Activated CD4-positive, alpha-beta T cell treated with anti-CD3 and anti-CD28 coated beads, Interleukin-2, amount 10 ng/mL, durations not matched to agents 24 days and 14 days (primary cell): ENCODE data around the gene LAYN. TPM values are rescaled to one million over a fixed set of nuclear protein-coding genes. Genes with fewer than 3 reads are reported as not detected.

Experiments
- DNase-seq: peaks from one replicate; pipeline ENCODE4 v3.0.0; 2022
- H3K27ac Mint-ChIP-seq: one replicate; pipeline ENCODE4 v1.8.0; 2022; ENCODE audit warnings: mild to moderate bottlenecking, mixed read lengths
- H3K27me3 Mint-ChIP-seq: one replicate; pipeline ENCODE4 v1.8.0; 2022; ENCODE audit warnings: mixed read lengths
- H3K36me3 Mint-ChIP-seq: one replicate; pipeline ENCODE4 v1.8.0; 2022; ENCODE audit warnings: low read depth, mild to moderate bottlenecking, mixed read lengths
- H3K4me1 Mint-ChIP-seq: one replicate; pipeline ENCODE4 v1.8.0; 2021; ENCODE audit warnings: mixed read lengths
- H3K4me3 Mint-ChIP-seq: one replicate; pipeline ENCODE4 v1.8.0; 2022; ENCODE audit warnings: mild to moderate bottlenecking, moderate library complexity, mixed read lengths
- H3K9me3 Mint-ChIP-seq: one replicate; pipeline ENCODE4 v1.8.0; 2021; ENCODE audit warnings: mixed read lengths
- intact Hi-C: fragments of 100-400 bp; cut with micrococcal nuclease; formaldehyde crosslinking; loops from one replicate; pipeline ENCODE4 v1.15.1; 2023
- total RNA-seq: library from RNA; stranded (reverse); gene quantifications from 2 replicates; pipeline ENCODE4 v1.2.3, GENCODE V29; 2022

Gene LAYN
- total RNA-seq, 1 donor from 2014 or later, result 6.4 TPM

DNA sequence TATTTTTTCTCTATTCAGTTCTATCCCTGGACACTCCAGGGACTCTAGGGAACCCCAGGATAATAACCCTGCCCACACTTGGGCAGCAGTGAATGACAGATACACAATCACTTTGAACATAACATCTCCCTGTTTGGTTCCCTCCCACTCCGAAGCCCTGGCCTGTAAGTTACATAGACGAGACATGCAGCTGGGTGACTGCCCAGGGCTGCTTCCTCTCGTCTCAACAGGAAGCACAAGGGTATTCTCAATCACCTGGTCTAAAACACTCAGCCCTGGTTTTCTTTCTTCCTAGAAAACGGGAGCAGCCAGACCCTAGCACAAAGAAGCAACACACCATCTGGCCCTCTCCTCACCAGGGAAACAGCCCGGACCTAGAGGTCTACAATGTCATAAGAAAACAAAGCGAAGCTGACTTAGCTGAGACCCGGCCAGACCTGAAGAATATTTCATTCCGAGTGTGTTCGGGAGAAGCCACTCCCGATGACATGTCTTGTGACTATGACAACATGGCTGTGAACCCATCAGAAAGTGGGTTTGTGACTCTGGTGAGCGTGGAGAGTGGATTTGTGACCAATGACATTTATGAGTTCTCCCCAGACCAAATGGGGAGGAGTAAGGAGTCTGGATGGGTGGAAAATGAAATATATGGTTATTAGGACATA lies 19.4 kb downstream of the LAYN start:
- DNase-seq, result no peak
- no peak overlapping the region for H3K27ac Mint-ChIP-seq
- intact Hi-C loops, result loop anchor here (10.0 kb wide), 1 partner anchor 275 kb away; no protein-coding TSS in a partner anchor
- peaks cover 5% of the 10 kb centered on the region for H3K27me3 Mint-ChIP-seq
- H3K9me3 Mint-ChIP-seq, result peaks cover 9% of the 10 kb centered on the region
- no peak overlapping the region for H3K4me3 Mint-ChIP-seq
- peaks cover 9% of the 10 kb centered on the region for H3K36me3 Mint-ChIP-seq
- no peaks in the 10 kb centered on the region for H3K4me1 Mint-ChIP-seq

DNA sequence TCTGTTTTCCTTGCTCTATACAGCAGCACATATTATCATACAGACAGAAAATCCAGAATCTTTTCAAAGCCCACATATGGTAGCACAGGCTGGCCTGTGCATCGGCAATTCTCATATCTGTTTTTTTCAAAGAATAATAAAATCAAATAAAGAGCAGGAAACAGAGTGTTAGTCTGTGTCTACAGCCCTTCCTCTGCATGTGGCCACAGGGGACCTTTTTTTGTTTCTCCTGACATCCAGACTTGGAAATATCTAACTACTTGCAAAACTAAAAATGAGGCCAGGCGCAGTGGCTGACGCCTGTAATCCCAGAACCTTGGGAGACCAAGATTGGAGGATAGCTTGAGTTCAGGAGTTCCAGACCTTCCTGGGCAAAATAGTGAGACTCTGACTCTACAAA lies 20.3 kb downstream of the LAYN start:
- intact Hi-C loops, result loop anchor here (10.0 kb wide), 1 partner anchor 276 kb away; no protein-coding TSS in a partner anchor
- Mint-ChIP-seq H3K36me3 (peaks cover 6% of the 10 kb centered on the region), H3K9me3 (peaks cover 5% of the 10 kb centered on the region), H3K27ac (no peak overlapping the region), H3K4me1 (no peaks in the 10 kb centered on the region), H3K4me3 (no peak overlapping the region), H3K27me3 (peaks cover 2% of the 10 kb centered on the region)
- DNase-seq, result no peak

DNA sequence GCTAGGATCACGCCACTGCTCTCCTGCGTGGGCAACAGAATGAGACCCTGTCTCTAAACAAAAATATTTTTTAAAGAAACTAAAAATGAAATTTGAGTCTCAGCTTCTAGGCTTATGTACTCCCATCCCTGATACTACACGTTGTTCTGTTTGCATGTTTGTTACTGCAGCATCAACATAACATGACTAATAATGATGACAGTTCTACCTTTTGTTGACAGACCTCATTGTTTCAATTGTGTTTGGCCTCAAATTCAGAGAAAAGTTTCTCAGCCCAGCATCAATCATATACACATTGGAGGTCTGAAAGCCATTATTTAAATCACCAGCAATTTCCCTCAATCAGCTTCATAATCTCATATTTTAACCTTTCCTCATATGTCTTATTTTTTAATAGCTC lies 20.8 kb downstream of the LAYN start:
- Mint-ChIP-seq H3K4me3 (no peak overlapping the region), H3K4me1 (no peaks in the 10 kb centered on the region), H3K36me3 (peaks cover 3% of the 10 kb centered on the region), H3K27ac (no peak overlapping the region), H3K9me3 (peaks cover 5% of the 10 kb centered on the region), H3K27me3 (peaks cover 2% of the 10 kb centered on the region)
- intact Hi-C loops, result loop anchor here (10.0 kb wide), 1 partner anchor 277 kb away; no protein-coding TSS in a partner anchor
- no peak for DNase-seq

DNA sequence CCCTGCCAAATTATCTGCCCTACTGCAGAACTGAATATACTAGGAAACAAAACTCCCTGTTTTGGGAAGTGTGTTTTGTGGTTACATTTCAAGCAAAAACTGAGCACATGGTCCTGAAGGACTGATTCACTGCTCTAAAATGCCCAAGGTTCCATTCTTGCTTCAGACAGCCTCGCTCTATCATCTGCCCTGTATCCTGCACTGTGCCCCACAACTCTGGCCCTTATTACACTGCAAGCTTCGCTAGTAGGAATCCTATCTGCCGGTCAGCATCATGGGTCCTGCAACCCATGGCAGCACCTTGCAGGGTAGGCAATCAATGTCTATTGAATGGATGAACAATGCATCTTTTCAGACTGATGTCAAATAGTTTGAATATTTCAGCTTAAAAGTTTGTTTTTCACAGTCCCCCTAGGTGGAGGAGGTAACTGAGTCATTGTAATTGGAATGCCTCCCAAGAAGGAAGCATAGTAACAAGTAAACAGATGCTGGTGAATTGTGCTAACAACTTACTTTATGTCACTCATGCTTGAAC lies 21.3 kb downstream of the LAYN start:
- H3K27ac Mint-ChIP-seq, result no peak overlapping the region
- H3K4me3 Mint-ChIP-seq, result no peak overlapping the region
- DNase-seq, result no peak
- H3K36me3 Mint-ChIP-seq, result no peaks in the 10 kb centered on the region
- H3K9me3 Mint-ChIP-seq, result peaks cover under 1% of the 10 kb centered on the region
- intact Hi-C loops, result loop anchor here (10.0 kb wide), 1 partner anchor 277 kb away; no protein-coding TSS in a partner anchor
- H3K27me3 Mint-ChIP-seq, result peaks cover 2% of the 10 kb centered on the region
- no peaks in the 10 kb centered on the region for H3K4me1 Mint-ChIP-seq

DNA sequence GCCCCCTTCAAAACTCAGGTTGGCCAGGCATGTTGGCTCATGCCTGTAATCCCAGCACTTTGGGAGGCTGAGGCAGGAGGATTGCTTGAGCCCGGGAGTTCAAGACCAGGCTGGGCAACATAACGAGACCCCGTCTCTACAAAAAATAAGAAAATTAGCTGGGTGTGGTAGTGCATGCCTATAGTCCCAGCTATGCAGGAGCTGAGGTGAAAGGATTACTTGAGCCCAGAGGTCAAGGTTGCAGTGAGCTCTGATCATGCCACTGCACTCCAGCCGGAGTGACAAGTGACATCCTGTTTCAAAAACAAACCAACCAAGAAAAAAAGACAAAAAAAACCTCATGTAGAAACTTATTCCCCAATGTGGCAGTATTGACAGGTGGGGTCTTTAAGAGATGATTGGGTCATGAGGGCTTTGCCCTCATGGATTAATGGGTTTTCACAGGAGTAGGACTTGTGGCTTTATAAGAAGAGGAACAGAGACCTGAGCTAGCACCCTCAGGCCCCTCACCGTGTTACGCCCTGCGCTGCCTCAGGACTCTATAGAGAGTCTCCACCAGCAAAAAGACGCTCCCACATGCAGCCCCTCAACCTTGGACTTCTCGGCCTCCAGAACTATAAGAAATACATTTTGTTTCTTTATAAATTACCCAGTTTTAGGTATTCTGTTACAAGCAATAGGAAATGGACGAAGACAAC lies 22.3 kb downstream of the LAYN start:
- Mint-ChIP-seq H3K27me3 (no peaks in the 10 kb centered on the region), H3K4me1 (no peaks in the 10 kb centered on the region), H3K4me3 (no peak overlapping the region), H3K36me3 (no peaks in the 10 kb centered on the region), H3K27ac (no peak overlapping the region), H3K9me3 (no peaks in the 10 kb centered on the region)
- no peak for DNase-seq
- intact Hi-C loops, result loop anchor here (10.0 kb wide), 1 partner anchor 278 kb away; no protein-coding TSS in a partner anchor

DNA sequence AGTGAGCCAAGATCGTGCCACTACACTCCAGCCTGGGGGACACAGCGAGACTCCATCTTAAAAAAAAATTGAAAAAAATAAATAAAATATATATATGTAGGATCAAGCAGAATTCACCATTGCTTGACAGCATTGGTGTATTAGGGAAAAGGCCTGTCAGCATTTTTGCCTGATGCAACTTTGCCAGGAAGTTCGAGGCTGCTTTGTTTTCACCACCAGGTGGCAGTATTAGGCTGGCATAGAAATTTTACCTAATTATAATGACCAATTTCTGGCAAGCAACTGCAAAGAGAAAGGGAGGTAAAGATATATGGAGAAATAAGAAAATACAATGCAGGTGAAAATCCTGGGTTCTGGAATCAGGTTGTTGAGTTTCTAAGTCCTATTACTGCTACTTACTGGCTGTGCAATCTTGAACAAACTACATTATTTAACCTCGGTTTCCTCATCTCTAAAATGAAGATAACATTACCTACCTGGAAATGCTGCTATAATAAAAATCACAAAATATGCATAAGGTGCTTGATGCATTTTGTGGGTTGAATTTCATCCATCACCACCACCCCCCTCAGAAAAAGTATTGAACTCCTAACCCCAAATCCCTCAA lies 24.7 kb downstream of the LAYN start:
- Mint-ChIP-seq H3K4me1 (no peaks in the 10 kb centered on the region), H3K4me3 (no peak overlapping the region), H3K9me3 (no peaks in the 10 kb centered on the region), H3K27me3 (no peaks in the 10 kb centered on the region), H3K27ac (no peak overlapping the region), H3K36me3 (no peaks in the 10 kb centered on the region)
- intact Hi-C loops, result loop anchor here (1.0 to 10.0 kb wide), 4 partner anchors 113 to 280 kb away; no protein-coding TSS in a partner anchor
- DNase-seq, result peak; percentile 89

DNA sequence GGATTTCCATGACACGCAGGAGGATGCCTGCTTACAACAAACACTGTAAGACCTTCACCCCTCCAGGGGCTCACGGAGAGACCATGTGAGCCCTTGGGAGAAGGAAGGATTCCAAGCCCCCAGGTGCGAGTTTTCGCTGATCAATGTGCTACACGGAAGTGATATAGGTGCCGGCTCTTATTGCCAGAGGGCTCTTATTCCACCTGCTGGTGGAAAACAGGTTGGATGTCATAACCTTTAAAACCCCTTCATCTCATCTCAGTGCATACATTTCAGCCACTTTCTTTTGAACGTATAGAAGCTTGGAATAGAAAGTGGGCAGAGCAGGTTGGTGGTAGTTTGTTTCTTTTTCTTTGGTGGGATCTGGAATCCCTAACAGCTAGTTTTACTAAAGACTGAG lies 25.8 kb downstream of the LAYN start:
- Mint-ChIP-seq H3K27ac (no peak overlapping the region), H3K4me3 (no peak overlapping the region), H3K9me3 (no peaks in the 10 kb centered on the region), H3K4me1 (no peaks in the 10 kb centered on the region), H3K36me3 (no peaks in the 10 kb centered on the region), H3K27me3 (peaks cover 6% of the 10 kb centered on the region)
- intact Hi-C loops, result loop anchor here (5.0 to 10.0 kb wide), 2 partner anchors 114 to 282 kb away; no protein-coding TSS in a partner anchor
- no peak for DNase-seq

DNA sequence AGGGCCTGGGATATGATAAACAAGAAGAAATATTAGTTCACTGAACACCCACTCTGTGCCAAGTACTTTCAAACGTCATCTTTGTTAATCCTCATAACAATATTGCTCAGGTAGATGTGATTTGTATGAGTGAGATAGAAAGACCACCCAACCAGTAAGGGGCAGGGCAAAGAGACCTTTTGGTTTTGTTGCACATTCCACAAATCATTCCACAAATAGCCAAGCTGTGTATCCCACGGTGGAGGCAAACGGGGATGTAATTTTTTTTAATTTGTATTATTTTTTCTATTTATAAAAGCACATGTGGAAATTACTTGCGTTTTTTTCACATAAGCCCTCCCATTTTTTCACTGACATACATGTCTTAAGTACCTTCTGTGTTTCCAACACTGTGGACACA lies 29.0 kb downstream of the LAYN start:
- H3K27ac Mint-ChIP-seq, result no peak overlapping the region
- no peaks in the 10 kb centered on the region for H3K9me3 Mint-ChIP-seq
- DNase-seq, result no peak
- H3K36me3 Mint-ChIP-seq, result no peaks in the 10 kb centered on the region
- H3K27me3 Mint-ChIP-seq, result peaks cover 9% of the 10 kb centered on the region
- intact Hi-C loops, result loop anchor here (5.0 to 10.0 kb wide), 2 partner anchors 117 to 285 kb away; no protein-coding TSS in a partner anchor
- H3K4me1 Mint-ChIP-seq, result no peaks in the 10 kb centered on the region
- no peak overlapping the region for H3K4me3 Mint-ChIP-seq

DNA sequence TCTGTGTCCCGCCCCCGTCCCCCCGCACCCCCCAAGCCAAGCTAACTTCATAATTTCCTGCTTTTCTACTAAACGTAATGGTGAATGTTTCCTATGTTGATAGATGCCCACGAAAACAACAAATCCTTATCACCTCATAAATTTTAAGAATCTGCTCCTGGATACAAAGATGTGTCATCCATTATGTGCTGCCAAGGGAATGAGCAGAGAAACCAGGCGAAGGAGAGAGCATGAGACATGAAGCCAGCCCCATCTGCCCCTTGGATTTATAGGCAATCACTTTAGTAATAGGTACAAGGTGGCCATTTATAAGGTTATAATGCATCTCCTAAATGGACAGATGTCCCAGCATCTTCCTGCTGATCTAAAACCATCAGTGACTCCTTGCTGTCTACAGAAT lies 30.3 kb downstream of the LAYN start:
- no peak for DNase-seq
- H3K27ac Mint-ChIP-seq, result no peak overlapping the region
- H3K9me3 Mint-ChIP-seq, result no peaks in the 10 kb centered on the region
- intact Hi-C loops, result no loop called here
- peaks cover 14% of the 10 kb centered on the region for H3K27me3 Mint-ChIP-seq
- no peak overlapping the region for H3K4me3 Mint-ChIP-seq
- H3K36me3 Mint-ChIP-seq, result no peaks in the 10 kb centered on the region
- H3K4me1 Mint-ChIP-seq, result peaks cover 3% of the 10 kb centered on the region

DNA sequence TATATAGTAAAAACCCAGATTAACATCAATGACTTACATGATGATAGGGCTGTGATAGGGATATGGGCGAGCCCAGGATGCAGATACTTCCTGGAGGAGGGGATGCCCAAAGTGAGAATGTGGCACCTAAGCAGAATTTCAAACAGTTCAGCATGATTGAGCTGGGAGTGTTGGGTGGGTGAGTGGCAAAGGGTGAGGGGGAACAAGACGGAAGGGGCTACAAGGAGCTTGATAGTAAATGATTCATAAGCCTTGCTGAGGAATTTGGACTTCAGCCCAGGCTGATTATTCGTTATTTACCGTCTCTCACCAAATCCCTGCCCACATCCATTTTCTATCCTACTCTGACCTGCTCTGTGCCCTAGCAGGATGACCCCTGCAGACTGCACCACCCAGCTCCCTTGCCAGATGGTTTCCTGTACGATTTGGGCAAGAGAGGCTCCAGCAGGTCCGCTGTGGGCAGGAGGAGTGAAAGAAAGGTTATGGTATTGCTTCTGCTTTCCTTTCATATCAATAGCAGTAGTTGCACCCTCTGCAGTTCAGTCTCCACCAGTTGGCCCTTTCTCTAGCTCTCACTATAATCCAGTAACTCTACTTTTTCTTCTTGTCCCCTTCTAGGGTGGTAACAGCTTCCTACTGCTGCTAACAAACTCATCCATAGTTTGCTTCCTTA lies 31.4 kb downstream of the LAYN start:
- H3K27ac Mint-ChIP-seq, result no peak overlapping the region
- H3K4me1 Mint-ChIP-seq, result peaks cover 3% of the 10 kb centered on the region
- H3K27me3 Mint-ChIP-seq, result peaks cover 14% of the 10 kb centered on the region
- H3K4me3 Mint-ChIP-seq, result no peak overlapping the region
- H3K36me3 Mint-ChIP-seq, result no peaks in the 10 kb centered on the region
- no peaks in the 10 kb centered on the region for H3K9me3 Mint-ChIP-seq
- intact Hi-C loops, result no loop called here
- DNase-seq, result no peak

DNA sequence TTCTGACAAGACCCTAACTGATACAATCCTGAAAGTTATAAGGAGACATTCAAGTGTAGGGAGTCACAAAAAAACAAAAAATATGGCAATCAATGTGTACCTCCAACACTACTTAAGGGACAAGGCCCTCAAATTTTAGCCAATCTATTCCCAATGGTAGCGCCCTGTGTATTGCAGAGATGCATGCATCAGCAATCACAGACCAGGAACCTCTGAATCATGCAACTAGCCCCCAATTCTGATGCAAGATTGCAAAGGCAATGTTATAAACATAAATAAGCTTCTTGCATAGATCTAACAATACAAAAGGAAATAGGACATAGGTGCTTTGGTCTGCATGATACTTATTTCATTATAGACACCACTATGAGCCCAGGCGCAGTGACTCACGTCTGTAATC lies 32.1 kb downstream of the LAYN start:
- intact Hi-C loops, result no loop called here
- no peak for DNase-seq
- no peaks in the 10 kb centered on the region for H3K36me3 Mint-ChIP-seq
- no peak overlapping the region for H3K27ac Mint-ChIP-seq
- no peak overlapping the region for H3K4me3 Mint-ChIP-seq
- H3K9me3 Mint-ChIP-seq, result no peaks in the 10 kb centered on the region
- H3K4me1 Mint-ChIP-seq, result peaks cover 3% of the 10 kb centered on the region
- peaks cover 14% of the 10 kb centered on the region for H3K27me3 Mint-ChIP-seq

DNA sequence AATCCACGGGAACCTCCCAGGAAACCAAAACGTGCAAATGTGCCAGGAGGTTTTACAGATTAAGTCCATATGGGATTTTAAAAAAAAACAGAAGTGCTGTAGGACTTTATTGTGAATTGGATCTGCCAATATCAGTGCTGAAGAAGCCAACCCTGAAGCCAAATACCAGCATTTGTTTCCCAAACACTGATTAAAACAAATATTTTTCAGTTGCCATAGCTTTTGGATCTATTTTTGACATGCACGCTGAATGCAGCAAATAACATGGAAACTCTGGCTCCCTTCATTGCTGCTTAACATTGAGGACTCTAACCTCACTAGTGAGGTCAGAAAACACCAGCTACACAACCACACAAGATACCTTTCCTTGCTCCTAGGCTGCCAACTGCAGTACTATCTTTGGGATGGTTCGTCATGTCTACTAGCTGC lies 33.3 kb downstream of the LAYN start:
- Mint-ChIP-seq H3K9me3 (no peaks in the 10 kb centered on the region), H3K27me3 (peaks cover 14% of the 10 kb centered on the region), H3K27ac (no peak overlapping the region), H3K36me3 (no peaks in the 10 kb centered on the region), H3K4me3 (no peak overlapping the region), H3K4me1 (peaks cover 3% of the 10 kb centered on the region)
- DNase-seq, result no peak
- intact Hi-C loops, result no loop called here

DNA sequence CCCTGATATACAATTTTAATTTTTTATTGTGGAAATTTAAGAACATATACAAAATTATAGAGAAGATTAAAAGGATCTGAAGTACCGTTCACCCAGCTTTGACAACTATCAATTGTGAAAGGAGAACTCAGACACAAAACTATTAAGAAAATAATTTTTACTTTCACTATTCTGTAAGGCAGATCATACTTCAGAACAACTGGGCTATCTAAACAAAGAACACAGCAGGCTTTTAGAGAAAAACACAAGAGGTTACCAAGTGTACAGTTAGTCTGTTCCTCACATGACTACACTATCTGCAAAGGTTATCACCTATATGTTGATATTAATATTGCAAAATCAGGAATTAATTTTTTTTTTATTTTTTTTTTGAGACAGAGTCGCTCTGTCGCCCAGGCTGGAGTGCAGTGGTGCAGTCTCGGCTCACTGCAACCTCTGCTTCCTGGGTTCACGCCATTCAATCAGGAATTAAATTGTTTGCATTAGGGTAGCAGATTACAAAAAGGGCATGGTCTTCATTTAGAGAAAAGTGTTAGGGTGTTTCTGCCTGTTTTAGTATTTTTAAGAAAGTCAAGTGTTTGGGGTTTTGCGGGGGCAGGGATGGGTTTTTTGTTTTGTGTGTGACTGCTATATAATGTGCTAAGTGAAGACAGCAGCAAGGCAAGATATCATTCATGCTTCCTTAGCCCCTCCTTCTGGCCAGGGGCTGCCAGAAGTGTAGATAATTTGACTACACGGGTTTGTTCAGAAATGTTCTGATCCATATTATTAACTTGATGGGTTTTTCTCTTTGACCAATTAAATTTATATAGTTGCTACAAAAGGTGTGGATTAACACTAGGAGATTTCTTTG lies 34.1 kb downstream of the LAYN start:
- Mint-ChIP-seq H3K4me3 (peak overlapping the region; percentile 14), H3K9me3 (no peaks in the 10 kb centered on the region), H3K27me3 (peaks cover 14% of the 10 kb centered on the region), H3K4me1 (peaks cover 3% of the 10 kb centered on the region), H3K27ac (no peak overlapping the region), H3K36me3 (no peaks in the 10 kb centered on the region)
- intact Hi-C loops, result no loop called here
- DNase-seq, result no peak
